Measurements from ENCODE around the gene VTN.

DNA sequence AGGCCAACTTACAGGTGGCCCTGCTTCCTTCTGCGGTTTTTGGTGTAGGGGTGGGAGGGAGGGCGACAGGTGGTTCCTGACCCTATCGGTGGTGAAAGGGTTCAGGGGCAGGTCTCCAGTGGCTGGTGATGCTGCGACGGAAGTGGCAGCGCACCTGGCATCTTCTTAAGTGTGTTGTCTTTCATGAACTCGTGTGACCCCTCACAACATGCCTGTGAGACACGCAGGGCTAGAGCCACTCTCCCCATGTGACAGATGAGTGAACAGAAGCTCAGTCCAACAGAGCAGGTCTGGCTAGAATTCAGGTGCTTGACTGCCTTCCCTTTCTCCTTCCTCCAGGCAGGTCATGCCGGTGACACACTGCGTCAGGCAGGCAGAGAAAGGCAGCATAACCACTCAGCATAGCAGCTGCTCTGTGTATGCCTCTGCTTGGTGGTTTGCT lies 26.6 kb downstream of the VTN start:
- TF ChIP-seq, protein P1, sequence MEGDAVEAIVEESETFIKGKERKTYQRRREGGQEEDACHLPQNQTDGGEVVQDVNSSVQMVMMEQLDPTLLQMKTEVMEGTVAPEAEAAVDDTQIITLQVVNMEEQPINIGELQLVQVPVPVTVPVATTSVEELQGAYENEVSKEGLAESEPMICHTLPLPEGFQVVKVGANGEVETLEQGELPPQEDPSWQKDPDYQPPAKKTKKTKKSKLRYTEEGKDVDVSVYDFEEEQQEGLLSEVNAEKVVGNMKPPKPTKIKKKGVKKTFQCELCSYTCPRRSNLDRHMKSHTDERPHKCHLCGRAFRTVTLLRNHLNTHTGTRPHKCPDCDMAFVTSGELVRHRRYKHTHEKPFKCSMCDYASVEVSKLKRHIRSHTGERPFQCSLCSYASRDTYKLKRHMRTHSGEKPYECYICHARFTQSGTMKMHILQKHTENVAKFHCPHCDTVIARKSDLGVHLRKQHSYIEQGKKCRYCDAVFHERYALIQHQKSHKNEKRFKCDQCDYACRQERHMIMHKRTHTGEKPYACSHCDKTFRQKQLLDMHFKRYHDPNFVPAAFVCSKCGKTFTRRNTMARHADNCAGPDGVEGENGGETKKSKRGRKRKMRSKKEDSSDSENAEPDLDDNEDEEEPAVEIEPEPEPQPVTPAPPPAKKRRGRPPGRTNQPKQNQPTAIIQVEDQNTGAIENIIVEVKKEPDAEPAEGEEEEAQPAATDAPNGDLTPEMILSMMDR (IDR thresholded peaks at IDR 0.05; ENCODE audit: extremely low read depth in 1 of 2, insufficient read depth in 1 of 2, low read depth in 1 of 2, low read length in 2 of 2): no peak
- no peak for TF ChIP-seq POLR2A (IDR thresholded peaks at IDR 0.05; ENCODE audit: low read depth, low read length)

Data from endothelial cell of umbilical vein (primary cell).